GM15510 (cell line): Measurements from ENCODE around the gene AFG1L.

ENCODE experiments used
- POLR2A ChIP-seq: IDR thresholded peaks from 3 replicates; pipeline ENCODE4 v1.6.1; 2011; ENCODE audit warnings: borderline replicate concordance; ENCODE audit not compliant: insufficient read length; ENCODE audit errors: extremely low read depth

Gene AFG1L

GRCh38 chr6:108294727-108295625, at the start of gene AFG1L:
Gene AFG1L, plus strand, starts transcription at chr6:108295054. Its CDS starts 26 bp downstream, at chr6:108295080.
- peak; percentile 61 for TF ChIP-seq POLR2A

- no peak for TF ChIP-seq POLR2A
Measured at GRCh38 chr6:108247965-108248536, 46.8 kb upstream of the AFG1L start.

- TF ChIP-seq POLR2A: no peak
Measured at GRCh38 chr6:108250240-108250866, 44.5 kb upstream of the AFG1L start.

GRCh38 chr6:108251252-108251651, 43.6 kb upstream of the AFG1L start:
- TF ChIP-seq POLR2A: no peak

GRCh38 chr6:108252055-108252454, 42.8 kb upstream of the AFG1L start:
- no peak for TF ChIP-seq POLR2A

- TF ChIP-seq POLR2A: no peak
Measured at GRCh38 chr6:108253241-108253640, 41.6 kb upstream of the AFG1L start.

GRCh38 chr6:108254433-108255410, 40.1 kb upstream of the AFG1L start:
- TF ChIP-seq POLR2A: no peak

- TF ChIP-seq POLR2A: no peak
Measured at GRCh38 chr6:108260126-108260808, 34.6 kb upstream of the AFG1L start.

- TF ChIP-seq POLR2A: peak; percentile 80
Measured at GRCh38 chr6:108260809-108261569, 33.9 kb upstream of the AFG1L start, which contains the start of gene SNX3. Gene SNX3, minus strand, starts transcription at chr6:108261040. Its CDS starts 119 bp downstream, at chr6:108260921.

- TF ChIP-seq POLR2A: no peak
Measured at GRCh38 chr6:108263371-108263770, 31.5 kb upstream of the AFG1L start.

GRCh38 chr6:108268845-108269244, 26.0 kb upstream of the AFG1L start:
- no peak for TF ChIP-seq POLR2A

GRCh38 chr6:108274546-108274945, 20.3 kb upstream of the AFG1L start:
- no peak for TF ChIP-seq POLR2A

GRCh38 chr6:108275976-108276375, 18.9 kb upstream of the AFG1L start:
- TF ChIP-seq POLR2A: no peak
